GM18505 (cell line): Measurements from ENCODE around the gene SYS1.

Experiments
- ATAC-seq: cut with Tn5 transposase; IDR thresholded peaks from one replicate; pipeline ENCODE4 v1.9.1; 2021; ENCODE audit not compliant: unreplicated experiment
- POLR2A ChIP-seq: IDR thresholded peaks from 4 replicates; pipeline ENCODE4 v1.6.1; 2011; ENCODE audit warnings: borderline replicate concordance; ENCODE audit not compliant: insufficient read depth, insufficient read length; ENCODE audit errors: extremely low read depth

The SYS1 gene

DNA sequence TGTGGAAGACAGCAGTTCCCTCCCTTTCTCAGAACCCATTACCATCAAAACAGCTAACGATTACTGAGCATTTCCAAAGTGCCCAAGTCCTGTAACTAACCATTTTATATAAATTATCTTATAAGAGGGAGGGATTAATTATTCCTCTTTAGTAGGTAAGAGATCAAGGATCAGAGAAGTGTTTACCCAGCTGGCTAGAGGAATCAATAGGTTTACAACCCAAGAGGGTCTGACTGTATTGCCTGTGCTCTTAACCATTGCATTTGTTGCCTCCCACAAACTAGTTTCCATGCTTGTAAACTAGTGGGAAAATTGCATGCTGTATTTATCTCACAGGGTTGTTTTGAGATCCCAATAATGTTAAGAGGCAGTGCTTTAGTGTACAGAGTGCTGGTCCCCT is 41.5 kb downstream of the SYS1 start:
- TF ChIP-seq POLR2A = no peak
- ATAC-seq = no peak

DNA sequence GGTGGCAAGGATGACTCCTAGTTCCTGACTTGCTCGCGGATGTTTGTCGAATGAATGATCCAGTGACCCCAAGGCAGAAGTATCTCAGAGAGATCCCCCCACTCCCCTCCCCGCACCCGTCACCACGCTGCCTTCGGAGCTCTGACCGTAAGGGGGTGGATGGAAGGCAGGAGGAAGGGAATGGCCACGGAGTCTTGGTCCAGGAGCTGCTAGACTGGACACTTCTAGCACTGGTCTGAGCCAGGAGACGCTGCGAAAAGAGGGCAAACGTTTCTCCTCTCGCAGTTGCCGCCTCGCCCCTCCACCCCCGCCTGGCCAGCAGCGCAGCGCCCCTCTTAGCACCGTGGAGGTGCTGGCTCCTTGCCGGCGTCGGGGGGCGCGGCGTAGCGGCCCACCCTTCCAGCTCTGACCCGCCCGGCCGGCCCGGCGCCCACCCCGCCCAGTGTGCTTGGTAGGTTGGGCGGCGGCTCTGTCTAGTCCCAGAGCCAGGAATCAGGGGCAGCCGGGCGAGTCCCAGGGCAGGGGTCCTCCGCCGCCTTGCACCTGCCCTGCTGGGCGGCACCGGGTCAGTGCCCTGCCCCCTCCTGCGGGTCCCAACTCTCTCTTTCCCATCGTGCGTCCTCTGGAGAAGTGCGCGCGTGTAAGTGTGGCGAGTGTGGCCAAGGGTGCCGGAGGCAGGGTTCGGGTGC is 42.8 kb downstream of the SYS1 start:
- no peak for ATAC-seq

GRCh38 chr20:45406260-45407066 is 43.5 kb downstream of the SYS1 start:
- ATAC-seq = no peak
- TF ChIP-seq POLR2A = no peak

More for the DNA sequence above, 42.8 kb downstream of the SYS1 start:
- no peak for TF ChIP-seq POLR2A

DNA sequence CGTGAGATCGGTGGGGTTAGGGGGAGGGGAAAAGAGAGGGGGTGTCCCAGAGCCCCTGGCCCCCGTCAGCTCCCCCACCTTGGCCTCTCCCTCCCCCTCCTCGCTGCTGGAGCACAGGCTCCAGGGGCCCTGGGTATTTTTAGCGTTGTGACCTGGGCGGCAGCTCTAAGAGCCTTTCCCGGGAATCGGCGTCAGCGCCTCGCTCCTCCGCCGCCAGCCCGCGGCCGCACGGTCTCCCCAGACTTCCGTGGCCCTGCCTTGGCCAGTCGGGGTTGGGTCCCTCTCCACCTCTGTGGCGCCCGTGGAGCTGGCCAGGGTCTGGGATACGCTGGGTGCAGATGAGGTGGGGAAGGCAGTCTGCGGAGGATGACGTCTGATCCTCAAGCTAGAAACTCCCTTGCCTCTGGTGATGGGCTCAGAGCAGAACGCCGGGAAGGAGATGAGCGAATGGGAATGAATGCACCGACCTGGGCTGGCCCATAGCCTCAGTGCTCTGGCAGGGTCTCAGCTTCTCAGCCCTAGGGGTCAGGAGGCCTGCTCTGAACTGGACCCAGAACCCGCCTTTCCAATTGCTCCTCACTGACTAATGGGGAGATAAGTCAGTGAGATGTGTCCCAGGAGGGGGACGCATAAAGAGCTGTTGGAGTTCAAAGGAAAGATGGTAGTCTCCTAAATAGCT is 44.2 kb downstream of the SYS1 start:
- ATAC-seq = no peak
- TF ChIP-seq POLR2A = no peak

DNA sequence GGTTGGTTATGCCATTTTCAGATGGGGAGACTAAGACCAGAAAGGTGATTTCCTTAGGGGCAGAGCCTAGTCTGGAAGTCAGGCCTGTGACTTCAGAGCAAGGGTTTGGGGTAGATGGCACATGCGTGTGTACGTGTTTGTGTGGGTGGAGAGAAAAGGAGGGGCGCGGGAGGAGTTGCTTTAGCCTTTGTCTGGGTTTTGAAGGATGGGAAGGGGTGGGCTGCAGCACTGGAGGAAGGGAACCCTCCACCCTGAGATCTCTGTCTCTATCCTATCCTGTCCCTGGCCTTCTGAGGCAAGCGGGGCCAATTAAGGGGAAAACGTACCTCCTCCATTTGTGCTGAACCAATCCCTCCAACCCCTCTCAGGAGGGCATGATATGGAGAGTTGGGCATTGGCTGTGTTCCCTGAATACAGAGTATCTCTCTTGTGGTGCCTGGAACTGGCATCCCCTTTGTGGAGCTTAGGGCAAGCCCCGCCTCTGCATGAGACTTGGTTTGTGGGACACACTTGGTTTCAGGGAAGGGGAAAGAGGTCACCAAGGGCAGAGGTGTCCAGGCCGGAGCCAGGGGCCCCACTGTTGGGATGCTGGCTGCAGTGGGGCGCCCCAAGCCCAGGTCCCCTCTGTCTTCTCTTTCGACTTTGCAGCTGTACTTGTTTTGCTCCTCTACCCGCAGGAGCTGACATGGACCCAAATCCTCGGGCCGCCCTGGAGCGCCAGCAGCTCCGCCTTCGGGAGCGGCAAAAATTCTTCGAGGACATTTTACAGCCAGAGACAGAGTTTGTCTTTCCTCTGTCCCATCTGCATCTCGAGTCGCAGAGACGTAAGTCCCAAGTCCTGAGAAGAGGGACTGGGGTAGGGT is 45.1 kb downstream of the SYS1 start, which contains the start of gene DBNDD2:
TSS of gene DBNDD2 (plus strand) at position 507 of the 863 bp plus-strand sequence. CDS start at position 686, 179 bp downstream.
- no peak for TF ChIP-seq POLR2A
- ATAC-seq = no peak

DNA sequence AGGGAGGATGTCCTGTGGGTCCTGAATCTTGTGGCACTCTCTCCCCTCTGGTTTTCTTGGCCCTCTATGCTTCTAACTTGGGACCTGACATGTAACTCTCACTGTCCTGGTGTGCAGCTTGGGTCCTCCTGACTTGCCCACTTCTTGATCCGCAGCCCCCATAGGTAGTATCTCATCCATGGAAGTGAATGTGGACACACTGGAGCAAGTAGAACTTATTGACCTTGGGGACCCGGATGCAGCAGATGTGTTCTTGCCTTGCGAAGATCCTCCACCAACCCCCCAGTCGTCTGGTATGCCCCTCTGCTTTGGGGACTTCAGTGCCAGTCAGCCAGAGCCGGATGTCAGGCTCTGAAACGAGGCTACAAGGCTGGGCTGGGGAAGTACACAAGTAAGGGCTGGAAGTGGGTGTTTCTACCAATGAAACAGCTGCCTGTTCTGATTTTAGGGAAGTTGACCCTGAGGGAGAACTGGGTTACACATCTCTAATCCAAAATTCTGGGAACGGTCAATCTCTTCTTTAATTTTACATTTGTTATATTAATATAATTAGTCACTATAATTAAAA is 45.8 kb downstream of the SYS1 start:
- TF ChIP-seq POLR2A = no peak
- no peak for ATAC-seq

DNA sequence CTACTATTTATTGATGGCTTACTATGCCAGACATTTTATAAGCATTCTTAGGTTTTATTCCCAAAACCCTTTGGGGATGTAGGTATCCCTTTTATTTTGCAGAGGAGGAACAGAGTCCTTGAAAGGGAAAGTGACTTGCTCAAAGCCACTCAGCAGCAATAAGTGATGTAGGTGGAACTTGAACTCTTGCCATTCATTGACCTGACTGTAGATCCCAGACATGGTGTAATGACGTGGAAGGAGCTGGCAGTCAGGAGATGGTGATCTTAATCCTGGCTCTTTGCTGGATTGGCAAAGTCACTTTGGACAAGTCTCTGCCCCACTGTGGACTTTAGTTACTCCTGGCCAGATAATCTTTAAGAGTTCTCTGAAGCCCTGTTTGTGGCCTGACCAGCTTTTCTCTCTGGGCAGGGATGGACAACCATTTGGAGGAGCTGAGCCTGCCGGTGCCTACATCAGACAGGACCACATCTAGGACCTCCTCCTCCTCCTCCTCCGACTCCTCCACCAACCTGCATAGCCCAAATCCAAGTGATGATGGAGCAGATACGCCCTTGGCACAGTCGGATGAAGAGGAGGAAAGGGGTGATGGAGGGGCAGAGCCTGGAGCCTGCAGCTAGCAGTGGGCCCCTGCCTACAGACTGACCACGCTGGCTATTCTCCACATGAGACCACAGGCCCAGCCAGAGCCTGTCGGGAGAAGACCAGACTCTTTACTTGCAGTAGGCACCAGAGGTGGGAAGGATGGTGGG is 46.7 kb downstream of the SYS1 start:
- TF ChIP-seq POLR2A = no peak
- no peak for ATAC-seq

DNA sequence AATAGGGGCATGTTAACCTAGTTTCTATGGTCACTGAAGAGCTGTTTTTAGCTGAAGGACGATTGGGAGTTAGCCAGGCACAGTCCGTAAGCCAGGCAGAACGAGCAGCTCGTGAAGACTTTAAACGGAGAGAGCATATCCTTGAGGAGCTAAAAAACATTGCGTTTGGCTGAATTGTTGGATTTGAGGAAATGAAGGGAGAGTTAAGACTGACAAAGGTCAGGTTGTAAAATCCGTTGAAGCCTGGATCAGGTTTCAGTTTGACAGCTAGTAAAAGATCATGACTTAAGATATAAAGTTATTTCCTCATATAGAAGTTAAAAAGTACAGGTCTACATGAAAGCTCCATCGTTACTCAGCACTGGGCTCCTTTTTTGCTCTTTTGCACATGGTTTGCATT is 47.9 kb downstream of the SYS1 start:
- no peak for TF ChIP-seq POLR2A
- no peak for ATAC-seq

DNA sequence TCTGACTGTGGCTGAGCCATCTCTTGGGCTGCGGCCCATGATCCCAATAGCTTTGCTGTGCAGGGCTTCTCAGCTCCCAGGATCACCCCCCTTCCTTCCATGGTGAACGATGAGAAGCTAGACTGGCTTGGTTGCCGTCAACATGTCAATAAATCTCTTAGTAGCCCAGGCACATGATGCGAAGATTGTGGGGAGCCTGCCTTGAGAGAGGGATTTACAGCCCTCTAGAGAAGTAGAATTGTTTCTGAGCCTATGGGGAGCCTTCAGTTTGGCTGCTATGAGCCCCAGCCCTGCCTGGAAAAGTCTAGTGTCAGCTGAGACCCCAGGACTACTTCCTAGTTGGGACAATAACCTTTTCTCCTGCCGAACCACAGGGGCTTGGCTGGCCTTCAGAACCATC is 49.7 kb downstream of the SYS1 start:
- ATAC-seq = no peak
- no peak for TF ChIP-seq POLR2A

DNA sequence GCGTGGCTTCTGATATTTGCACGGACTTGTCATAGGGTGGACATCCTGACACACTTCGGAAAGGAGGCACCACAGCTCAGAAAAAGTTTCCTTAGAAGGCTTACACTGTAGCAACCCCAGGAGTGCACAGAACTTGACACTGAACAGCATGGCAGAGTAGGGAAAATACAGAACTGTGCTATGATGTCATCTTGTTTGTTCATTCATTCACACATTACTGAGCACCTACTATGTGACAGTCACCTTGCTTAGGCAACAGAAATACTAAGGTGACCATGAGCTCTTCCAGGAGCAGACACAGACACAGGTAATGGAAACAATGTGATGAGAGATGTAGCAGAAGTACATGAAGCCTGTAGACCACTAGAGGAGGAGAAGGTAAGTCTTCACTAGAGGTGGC is 50.5 kb downstream of the SYS1 start:
- ATAC-seq = no peak
- TF ChIP-seq POLR2A = no peak

DNA sequence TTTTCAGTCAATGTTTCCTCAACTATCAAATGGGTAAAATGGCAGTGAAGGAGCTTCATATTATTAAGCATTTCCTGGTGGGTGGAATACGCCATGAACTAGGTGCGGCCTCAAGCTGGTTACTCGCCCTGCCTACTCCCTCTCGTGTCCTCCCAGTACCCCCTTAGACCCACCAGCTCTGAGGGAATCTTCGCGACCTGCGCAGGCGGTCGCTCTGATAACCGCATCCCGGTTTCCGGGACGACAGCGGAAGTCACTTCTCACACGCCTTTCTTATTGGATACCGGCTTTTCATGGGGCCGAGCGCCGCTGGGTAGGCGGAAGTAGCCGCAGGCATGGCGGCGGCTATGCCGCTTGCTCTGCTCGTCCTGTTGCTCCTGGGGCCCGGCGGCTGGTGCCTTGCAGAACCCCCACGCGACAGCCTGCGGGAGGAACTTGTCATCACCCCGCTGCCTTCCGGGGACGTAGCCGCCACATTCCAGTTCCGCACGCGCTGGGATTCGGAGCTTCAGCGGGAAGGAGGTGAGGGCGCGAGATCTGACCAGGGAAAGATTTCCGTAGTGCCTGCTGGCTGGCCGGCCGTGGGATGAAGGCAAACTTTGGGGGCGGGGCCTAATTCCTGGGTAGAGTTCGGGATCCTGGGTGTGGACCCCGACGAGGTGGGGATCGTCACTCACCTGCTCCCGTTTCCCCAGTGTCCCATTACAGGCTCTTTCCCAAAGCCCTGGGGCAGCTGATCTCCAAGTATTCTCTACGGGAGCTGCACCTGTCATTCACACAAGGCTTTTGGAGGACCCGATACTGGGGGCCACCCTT is 53.1 kb downstream of the SYS1 start, which contains the start of gene PIGT:
TSS of gene PIGT (plus strand) at position 320 of the 816 bp plus-strand sequence. CDS start at position 336, 16 bp downstream.
- TF ChIP-seq POLR2A = peak; percentile 96
- peak; percentile 75 for ATAC-seq
